CD4-positive, alpha-beta T cell (primary cell): ENCODE data around the gene KRT33B. TPM values are rescaled to one million over a fixed set of nuclear protein-coding genes. Genes with fewer than 3 reads are reported as not detected.

Source experiments
- ATAC-seq: fragments of 200-7000 bp; cut with Tn5 transposase; one replicate; pipeline ENCODE4 v1.10.0; 2022; ENCODE audit warnings: mild to moderate bottlenecking; ENCODE audit not compliant: poor library complexity
- CTCF ChIA-PET: fragments of 350-600 bp; sonication (Branson Sonifier 250); formaldehyde crosslinking; loops from one replicate; lab custom pipeline; 2021; ENCODE audit warnings: antibody characterized with exemption, inconsistent platforms; lab: Charles Lee
- POLR2A ChIA-PET: fragments of 350-600 bp; sonication (Branson Sonifier 250); formaldehyde crosslinking; loops from one replicate; lab custom pipeline; 2021; ENCODE audit warnings: antibody characterized with exemption, inconsistent platforms; lab: Charles Lee
- DNase-seq, 14 experiments: peaks; one replicate each; pipeline ENCODE4 v3.0.0-alpha.2; 2013 to 2020; ENCODE audit warnings: mixed read lengths in 2 of 14
- H3K27ac ChIP-seq, 2 donors: one replicate each; pipeline versions ENCODE4 v1.5.1 to v1.7.0; 2013; ENCODE audit warnings: low read length in 2 of 2, low read depth in 1 of 2, mild to moderate bottlenecking in 1 of 2
- H3K27me3 ChIP-seq, 2 experiments: 1 replicate in 1 of 2; 2 replicates in 1 of 2; pipeline versions ENCODE4 v1.6.1 to v1.7.0; 2013; ENCODE audit warnings: low read length in 2 of 2, control low read depth in 1 of 2, mild to moderate bottlenecking in 1 of 2, moderate library complexity in 1 of 2; ENCODE audit not compliant: insufficient read depth in 2 of 2, control insufficient read depth in 1 of 2
- H3K36me3 ChIP-seq: one replicate; pipeline ENCODE4 v1.6.1; 2013; ENCODE audit warnings: low read length, control low read depth; ENCODE audit not compliant: insufficient read depth
- H3K4me1 ChIP-seq: one replicate; pipeline ENCODE4 v1.6.1; 2013; ENCODE audit warnings: low read length, control low read depth; ENCODE audit not compliant: insufficient read depth
- H3K4me3 ChIP-seq: one replicate; pipeline ENCODE4 v1.5.1; 2013; ENCODE audit warnings: mild to moderate bottlenecking, low read length, moderate library complexity
- H3K9me3 ChIP-seq, 2 experiments: 1 replicate in 1 of 2; 2 replicates in 1 of 2; pipeline versions ENCODE4 v1.6.1 to v1.7.0; 2013; ENCODE audit warnings: low read length in 2 of 2, mild to moderate bottlenecking in 2 of 2, control low read depth in 1 of 2, moderate library complexity in 1 of 2; ENCODE audit not compliant: control insufficient read depth in 1 of 2, insufficient read depth in 1 of 2
- H3K27ac Mint-ChIP-seq: one replicate; pipeline ENCODE4 v1.8.0; 2020; ENCODE audit warnings: mixed read lengths
- H3K27me3 Mint-ChIP-seq: one replicate; pipeline ENCODE4 v1.8.0; 2021; ENCODE audit warnings: mixed read lengths
- H3K36me3 Mint-ChIP-seq: one replicate; pipeline ENCODE4 v1.8.0; 2021; ENCODE audit warnings: low read depth, mixed read lengths
- H3K4me1 Mint-ChIP-seq: one replicate; pipeline ENCODE4 v1.8.0; 2021; ENCODE audit warnings: low read depth, mixed read lengths
- H3K4me3 Mint-ChIP-seq: one replicate; pipeline ENCODE4 v1.8.0; 2020; ENCODE audit warnings: mild to moderate bottlenecking, mixed read lengths
- H3K9me3 Mint-ChIP-seq: one replicate; pipeline ENCODE4 v1.8.0; 2020; ENCODE audit warnings: mixed read lengths
- CTCF ChIP-seq: fragments of 200-600 bp; IDR thresholded peaks from one replicate; pipeline ENCODE4 v1.8.0; 2022; ENCODE audit warnings: antibody characterized with exemption, mild to moderate bottlenecking
- intact Hi-C, 2 experiments: fragments of 100-400 bp; cut with DNase I in 1 of 2; cut with micrococcal nuclease in 1 of 2; formaldehyde crosslinking; loops; one replicate each; pipeline versions ENCODE4 v1.15.1 to v1.9.0; 2023 to 2025; cut with DNase I, micrococcal nuclease
- total RNA-seq, 174 experiments: library from RNA in 2 of 174; stranded (reverse) in 2 of 174; gene quantifications; one replicate each; pipeline ENCODE4 v1.2.3 and lab custom pipeline; 2021 to 2026

Gene KRT33B
- total RNA-seq, 2 experiments from 2014 or later, result not detected

DNA sequence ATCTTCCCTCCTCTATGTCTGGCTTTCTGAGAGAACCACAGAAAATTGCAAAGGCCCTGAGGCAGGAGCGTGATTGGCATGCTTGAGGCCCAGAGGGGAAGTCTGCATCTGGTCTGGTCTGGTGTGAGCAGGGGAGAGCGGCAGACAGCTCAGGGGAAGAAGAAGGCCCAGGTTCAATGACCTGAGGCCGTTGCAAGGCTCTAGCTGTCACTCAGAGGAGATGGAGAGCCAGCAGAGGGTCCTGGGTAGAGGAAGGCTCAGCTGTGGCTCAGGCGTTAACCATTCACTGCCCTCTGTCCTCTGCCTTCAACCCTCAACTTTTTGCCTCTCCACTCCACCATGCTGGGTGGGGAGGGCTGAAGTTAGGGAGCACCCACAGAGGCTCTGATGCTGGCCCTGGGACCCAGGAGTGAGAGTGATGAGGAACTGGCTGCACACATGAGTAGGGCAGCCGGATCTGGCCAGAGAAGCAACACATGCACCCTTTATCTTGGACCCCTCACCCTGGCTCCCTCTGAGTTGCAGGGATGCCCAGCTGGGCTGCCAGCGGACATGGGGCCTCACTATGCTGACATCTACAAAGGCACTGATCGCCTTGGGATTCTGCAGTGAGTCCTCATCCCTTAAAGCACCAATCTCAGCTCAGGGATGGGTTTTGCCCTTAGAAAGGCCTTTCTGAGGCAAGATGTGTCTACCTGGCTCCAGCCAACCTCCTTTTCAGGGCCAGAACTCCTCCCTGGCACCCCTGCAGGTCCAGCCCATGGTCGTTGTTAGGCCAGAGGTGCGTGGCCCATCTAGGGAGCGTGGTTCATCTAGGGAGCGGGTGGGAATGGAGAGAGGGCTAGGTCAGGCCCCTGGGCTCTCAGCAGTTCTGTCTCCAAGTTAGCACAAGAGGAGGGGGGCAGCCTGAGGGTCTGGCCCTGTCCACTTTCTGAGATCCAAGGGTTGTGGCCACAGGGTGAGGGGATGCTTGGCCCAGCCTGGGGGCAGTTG is 46.4 kb downstream of the KRT33B start:
- Mint-ChIP-seq H3K4me1 (peaks cover 61% of the 10 kb centered on the region), H3K9me3 (peaks cover 7% of the 10 kb centered on the region), H3K27me3 (no peaks in the 10 kb centered on the region), H3K4me3 (no peak overlapping the region), H3K36me3 (no peaks in the 10 kb centered on the region), H3K27ac (peak overlapping the region; percentile 89)
- Histone ChIP-seq H3K27ac (no peak overlapping the region), H3K4me3 (no peak overlapping the region), H3K36me3 (no peaks in the 10 kb centered on the region), H3K27me3 (no peaks in the 10 kb centered on the region), H3K9me3 (no peaks in the 10 kb centered on the region), H3K4me1 (peaks cover 63% of the 10 kb centered on the region)
- ATAC-seq, result no peak
- DNase-seq, result no peak
- intact Hi-C loops, result loop anchor here (1.0 to 10.0 kb wide), 12 partner anchors 15 to 521 kb away; partner anchors contain the start of genes KRTAP4-12 (in 1 of the 2), KRTAP4-16 (in 1 of the 2) and KRTAP9-3 (in 1 of the 2)
- CTCF ChIA-PET, result interaction anchor here (0.6 to 3.4 kb wide), 20 partner anchors 8 to 361 kb away, joined by 3 to 23 read pairs (median 4); partner anchors contain the start of genes KRT39 and KRTAP16-1
- POLR2A ChIA-PET, result interaction anchor here (0.6 to 2.6 kb wide), 6 partner anchors 9 to 668 kb away, joined by 3 to 38 read pairs (median 5); partner anchors contain the start of gene KRTAP16-1
- no peak for TF ChIP-seq CTCF

DNA sequence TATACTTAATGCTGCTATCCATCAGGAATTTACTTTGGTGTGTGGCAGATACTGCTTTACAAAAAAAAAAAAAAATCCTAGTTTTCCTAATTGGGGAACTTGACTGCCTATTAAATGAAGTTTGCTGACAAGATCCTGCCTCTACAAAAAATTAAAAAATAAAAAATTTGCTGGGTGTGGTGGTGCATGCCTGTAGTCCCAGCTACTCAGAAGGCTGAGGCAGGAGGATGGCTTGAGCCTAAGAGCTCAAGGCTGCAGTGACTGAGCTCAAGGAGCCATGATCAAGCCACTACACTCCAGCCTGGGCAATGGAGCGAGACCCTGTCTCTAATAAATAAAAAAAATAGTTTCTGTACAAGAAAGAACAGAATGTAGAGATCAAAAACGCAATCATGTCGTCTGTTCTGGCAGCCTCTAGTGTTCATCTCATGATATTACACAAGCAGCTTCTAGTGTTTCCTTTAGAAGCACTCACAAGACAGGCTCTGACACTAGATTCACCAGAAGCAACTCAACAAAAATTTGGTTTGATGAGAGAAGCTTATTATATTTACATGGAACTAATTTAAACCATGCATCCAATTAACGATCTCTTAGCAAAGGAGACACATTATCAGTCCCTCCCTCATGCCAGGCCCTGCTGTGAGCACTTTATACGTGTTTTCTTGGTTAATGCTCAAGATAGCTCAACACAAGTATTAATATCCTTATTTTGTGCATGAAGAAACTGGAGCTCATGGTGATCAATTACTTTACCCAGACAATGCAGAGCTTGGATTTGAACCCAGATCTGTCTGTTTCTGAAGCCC is 47.3 kb downstream of the KRT33B start:
- peak; percentile 87 for ATAC-seq
- TF ChIP-seq CTCF, result peak; percentile 88
- intact Hi-C loops, result loop anchor here (1.0 to 10.0 kb wide), 12 partner anchors 14 to 520 kb away; partner anchors contain the start of genes KRTAP4-12 (in 1 of the 2), KRTAP4-16 (in 1 of the 2) and KRTAP9-3 (in 1 of the 2)
- H3K36me3 ChIP-seq, result no peaks in the 10 kb centered on the region
- Mint-ChIP-seq H3K27ac (peak overlapping the region; percentile 89), H3K9me3 (peaks cover 7% of the 10 kb centered on the region), H3K27me3 (no peaks in the 10 kb centered on the region), H3K4me1 (peaks cover 59% of the 10 kb centered on the region), H3K36me3 (no peaks in the 10 kb centered on the region), H3K4me3 (peak overlapping the region; percentile 23)
- ChIA-PET CTCF (interaction anchor here (0.6 to 3.4 kb wide), 20 partner anchors 9 to 360 kb away, joined by 3 to 23 read pairs (median 4); partner anchors contain the start of genes KRT39 and KRTAP16-1), POLR2A (interaction anchor here (0.6 to 2.6 kb wide), 7 partner anchors 10 to 667 kb away, joined by 3 to 38 read pairs (median 4); partner anchors contain the start of gene KRTAP16-1)
- H3K9me3 ChIP-seq, result no peaks in the 10 kb centered on the region
- no peak overlapping the region for H3K27ac ChIP-seq
- DNase-seq, result peak in 4 of 14 experiments; percentile 33 to 75 (median 70)
- no peak overlapping the region for H3K4me3 ChIP-seq
- H3K27me3 ChIP-seq, result no peaks in the 10 kb centered on the region
- peaks cover 54% of the 10 kb centered on the region for H3K4me1 ChIP-seq

DNA sequence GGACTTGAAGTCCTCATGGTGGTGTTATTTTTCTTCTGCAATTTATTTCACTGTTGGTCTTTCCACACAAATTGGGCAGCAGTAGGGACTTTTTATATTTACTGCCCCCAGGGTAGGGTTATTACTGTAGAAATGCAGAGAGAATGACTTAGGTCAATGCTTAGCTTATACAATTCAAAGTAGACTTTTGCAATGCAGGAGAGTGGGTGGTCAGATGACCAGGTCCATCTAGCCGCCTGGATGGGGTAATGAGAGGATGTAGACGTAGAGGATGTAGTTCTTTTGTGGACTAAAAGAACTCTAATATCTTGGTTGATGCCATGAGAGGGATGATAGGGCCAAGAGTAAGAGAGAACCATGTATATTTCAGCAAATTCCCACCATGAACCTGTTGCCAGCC is 51.4 kb downstream of the KRT33B start:
- H3K36me3 Mint-ChIP-seq, result no peaks in the 10 kb centered on the region
- intact Hi-C loops, result loop anchor here in 1 of 2 experiments (1.0 kb wide), 1 partner anchor 20 kb away; no protein-coding TSS in a partner anchor
- H3K27ac Mint-ChIP-seq, result no peak overlapping the region
- POLR2A ChIA-PET, result interaction anchor here (2.6 kb wide), 1 partner anchor 10 kb away, joined by 6 read pairs; the partner anchor contains the start of gene KRTAP16-1
- DNase-seq, result no peak
- Histone ChIP-seq H3K4me1 (peaks cover 13% of the 10 kb centered on the region), H3K27ac (no peak overlapping the region), H3K9me3 (no peaks in the 10 kb centered on the region), H3K4me3 (no peak overlapping the region), H3K36me3 (no peaks in the 10 kb centered on the region), H3K27me3 (no peaks in the 10 kb centered on the region)
- CTCF ChIA-PET, result no interaction called here
- no peak for TF ChIP-seq CTCF
- peaks cover 32% of the 10 kb centered on the region for H3K4me1 Mint-ChIP-seq
- no peaks in the 10 kb centered on the region for H3K27me3 Mint-ChIP-seq
- H3K4me3 Mint-ChIP-seq, result no peak overlapping the region
- peaks cover 7% of the 10 kb centered on the region for H3K9me3 Mint-ChIP-seq
- ATAC-seq, result no peak
